GM21360 (cell line): ENCODE results near the gene C2CD4B.

ENCODE experiments used
- ATAC-seq: cut with Tn5 transposase; IDR thresholded peaks from one replicate; pipeline ENCODE4 v1.9.1; 2021; ENCODE audit warnings: mild to moderate bottlenecking, moderate library complexity; ENCODE audit not compliant: unreplicated experiment

The C2CD4B gene

GRCh38 chr15:62165104-62165792, at the start of gene C2CD4B:
Gene C2CD4B, minus strand, starts transcription at chr15:62165285. Its CDS starts 301 bp downstream, at chr15:62164984.
- ATAC-seq = no peak

- no peak for ATAC-seq
Measured at GRCh38 chr15:62212741-62213140, 47.7 kb upstream of the C2CD4B start.

GRCh38 chr15:62211348-62211747, 46.3 kb upstream of the C2CD4B start:
- no peak for ATAC-seq

- no peak for ATAC-seq
Measured at GRCh38 chr15:62209821-62210220, 44.7 kb upstream of the C2CD4B start.

- no peak for ATAC-seq
Measured at GRCh38 chr15:62209322-62209721, 44.2 kb upstream of the C2CD4B start.

- no peak for ATAC-seq
Measured at GRCh38 chr15:62208884-62209283, 43.8 kb upstream of the C2CD4B start.

- no peak for ATAC-seq
Measured at GRCh38 chr15:62208367-62208766, 43.3 kb upstream of the C2CD4B start.

GRCh38 chr15:62190675-62191074, 25.6 kb upstream of the C2CD4B start:
- ATAC-seq = no peak

GRCh38 chr15:62190274-62190673, 25.2 kb upstream of the C2CD4B start:
- ATAC-seq = no peak

- no peak for ATAC-seq
Measured at GRCh38 chr15:62188744-62189143, 23.7 kb upstream of the C2CD4B start.

- ATAC-seq = no peak
Measured at GRCh38 chr15:62187910-62188309, 22.8 kb upstream of the C2CD4B start.

- no peak for ATAC-seq
Measured at GRCh38 chr15:62187425-62187824, 22.3 kb upstream of the C2CD4B start.

- no peak for ATAC-seq
Measured at GRCh38 chr15:62186578-62186977, 21.5 kb upstream of the C2CD4B start.

- ATAC-seq = no peak
Measured at GRCh38 chr15:62183130-62183529, 18.0 kb upstream of the C2CD4B start.

GRCh38 chr15:62173215-62173614, 8.1 kb upstream of the C2CD4B start:
- no peak for ATAC-seq

GRCh38 chr15:62171882-62172281, 6.8 kb upstream of the C2CD4B start:
- ATAC-seq = no peak

GRCh38 chr15:62165793-62166375, 799 bp upstream of the C2CD4B start:
- ATAC-seq = no peak

- ATAC-seq = no peak
Measured at GRCh38 chr15:62164396-62165103, 535 bp downstream of the C2CD4B start.

GRCh38 chr15:62164014-62164395, 1.1 kb downstream of the C2CD4B start:
- no peak for ATAC-seq

- ATAC-seq = no peak
Measured at GRCh38 chr15:62163397-62164013, 1.6 kb downstream of the C2CD4B start.

- no peak for ATAC-seq
Measured at GRCh38 chr15:62153228-62153627, 11.9 kb downstream of the C2CD4B start.

GRCh38 chr15:62150445-62150844, 14.6 kb downstream of the C2CD4B start:
- ATAC-seq = no peak
